Frontal cortex (tissue), 4 donors: Measurements from ENCODE around the gene CDS2. TPM values are rescaled to one million over a fixed set of nuclear protein-coding genes. Genes with fewer than 3 reads are reported as not detected.

Experiments used
- DNase-seq, 2 donors: peaks; one replicate each; pipeline ENCODE4 v3.0.0; 2012; ENCODE audit warnings: low spot score in 2 of 2
- FAIRE-seq: peaks from 2 replicates; lab custom pipeline; 2012; peaks lifted over from hg19 to GRCh38; lab: Jason Lieb, UNC
- total RNA-seq: library from RNA; depleted of rRNA; stranded (reverse); fragments of >200 nt; gene quantifications from one replicate; pipeline ENCODE4 v1.2.3, GENCODE V29; 2014
- donor health status: control.
- donor health status: control.
- donor health status: control.

Gene CDS2
- total RNA-seq, 1 donor from 2014 or later: 69.3 TPM

DNA sequence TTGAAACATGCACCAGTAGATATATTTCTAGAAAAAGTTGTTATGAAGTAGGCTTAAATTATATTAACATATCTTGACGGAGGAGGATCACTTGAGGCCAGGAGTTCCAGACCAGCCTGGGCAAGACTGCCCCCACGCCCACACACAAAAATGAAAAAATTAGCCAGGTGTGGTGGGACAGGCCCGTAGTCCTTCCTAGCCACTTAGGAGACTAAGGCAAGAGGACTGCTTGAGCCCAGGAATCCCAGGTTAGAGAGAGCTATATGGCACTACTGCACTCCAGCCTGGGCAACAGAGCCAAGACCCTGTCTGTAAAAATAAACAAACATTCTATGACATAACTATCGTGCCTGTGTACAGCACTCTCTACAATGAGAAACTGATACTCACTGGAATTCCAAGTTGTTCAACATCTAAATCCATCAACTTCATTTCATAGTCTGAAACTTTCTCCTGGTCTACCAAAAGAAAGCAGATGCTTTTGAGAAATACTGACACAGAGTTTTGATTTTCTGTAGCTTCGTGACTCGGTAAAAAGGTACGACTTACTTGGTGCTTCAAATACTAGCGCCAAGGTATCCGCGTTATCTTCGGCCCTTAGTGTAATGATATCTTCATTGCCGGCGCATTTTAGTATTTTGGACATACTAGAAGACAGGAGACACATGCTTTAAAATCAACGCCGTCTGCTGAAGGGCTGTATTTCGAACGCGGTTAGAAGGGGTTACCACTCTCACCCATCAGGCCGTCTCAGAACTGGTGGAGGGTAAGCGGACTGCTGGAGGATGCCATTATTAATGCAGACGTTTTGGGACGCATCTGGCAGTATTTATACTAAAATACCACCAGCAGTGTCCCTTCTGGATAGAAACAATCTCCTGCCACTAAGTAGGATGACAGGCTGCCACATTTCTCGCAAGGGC, 8.3 kb upstream of the CDS2 start:
- FAIRE-seq (no peak), DNase-seq (no peak)

- no peak for DNase-seq
- FAIRE-seq: no peak
Observed at GRCh38 chr20:5119143-5119434, 7.7 kb upstream of the CDS2 start.

- DNase-seq: peak; percentile 93 to 96
- peak; percentile 68 for FAIRE-seq
Observed at GRCh38 chr20:5119435-5120184, 7.2 kb upstream of the CDS2 start, which contains the start of gene PCNA. TSS of gene PCNA (minus strand) at chr20:5119958. CDS start at chr20:5119798, 160 bp downstream.

GRCh38 chr20:5120185-5120476, 6.7 kb upstream of the CDS2 start:
- DNase-seq: no peak
- FAIRE-seq: no peak

DNA sequence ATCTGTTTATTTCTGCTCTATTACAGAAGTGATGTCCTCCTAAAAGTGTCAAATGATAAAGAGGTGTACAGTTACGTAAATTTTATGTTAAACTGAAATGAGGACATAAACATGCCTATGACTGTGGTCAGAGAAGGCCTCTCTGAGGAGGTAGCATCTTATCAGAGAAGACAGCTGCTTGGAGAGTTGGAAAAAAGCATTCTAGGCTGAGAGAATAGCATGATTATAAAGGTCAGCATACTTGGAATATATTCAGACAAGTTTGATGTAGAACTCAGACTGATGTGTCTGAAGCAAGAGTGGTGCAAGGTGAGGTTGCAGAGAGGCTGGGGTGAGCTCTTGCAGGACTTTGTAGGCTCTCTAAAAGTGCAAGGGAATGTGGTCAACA, 3.9 kb upstream of the CDS2 start:
- DNase-seq (no peak), FAIRE-seq (no peak)

DNA sequence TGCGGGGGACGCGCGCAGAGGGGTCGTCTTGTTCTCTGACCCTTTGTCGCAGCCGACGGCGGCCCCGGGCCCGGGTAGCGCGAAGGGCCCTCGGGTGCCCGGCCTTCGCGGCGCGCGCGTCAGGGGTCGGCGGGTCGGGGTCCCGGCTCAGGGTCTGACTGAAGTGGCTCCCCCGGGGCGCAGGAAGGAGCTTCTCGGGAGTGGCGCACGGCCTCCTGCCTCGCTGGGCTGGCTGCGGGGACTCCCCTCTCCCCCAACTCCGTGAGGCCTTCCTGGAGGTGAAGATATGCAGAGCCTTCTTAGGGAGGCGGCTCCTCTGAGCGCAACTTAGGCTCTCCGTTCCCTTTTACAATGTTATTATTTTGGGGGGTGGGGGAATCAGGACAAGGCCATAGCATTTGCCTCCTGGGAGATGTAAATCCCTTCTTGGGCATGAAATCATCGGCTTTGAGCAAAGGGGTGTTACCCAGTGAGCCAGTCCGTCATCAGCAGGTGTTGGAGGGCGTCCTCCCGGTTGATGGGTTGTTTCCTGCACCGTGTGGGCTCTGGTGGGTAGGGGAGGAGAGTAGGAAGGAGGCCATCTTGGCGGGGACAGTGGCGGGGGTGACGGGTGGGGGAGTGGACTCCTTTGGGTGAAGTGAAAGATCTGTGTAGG, 523 bp downstream of the CDS2 start:
- DNase-seq (no peak), FAIRE-seq (no peak)

GRCh38 chr20:5127859-5128424, 1.1 kb downstream of the CDS2 start:
- FAIRE-seq (no peak), DNase-seq (no peak)

GRCh38 chr20:5128886-5129285, 2.1 kb downstream of the CDS2 start:
- FAIRE-seq (no peak), DNase-seq (no peak)

GRCh38 chr20:5131502-5131901, 4.7 kb downstream of the CDS2 start:
- no peak for FAIRE-seq
- DNase-seq: no peak

DNA sequence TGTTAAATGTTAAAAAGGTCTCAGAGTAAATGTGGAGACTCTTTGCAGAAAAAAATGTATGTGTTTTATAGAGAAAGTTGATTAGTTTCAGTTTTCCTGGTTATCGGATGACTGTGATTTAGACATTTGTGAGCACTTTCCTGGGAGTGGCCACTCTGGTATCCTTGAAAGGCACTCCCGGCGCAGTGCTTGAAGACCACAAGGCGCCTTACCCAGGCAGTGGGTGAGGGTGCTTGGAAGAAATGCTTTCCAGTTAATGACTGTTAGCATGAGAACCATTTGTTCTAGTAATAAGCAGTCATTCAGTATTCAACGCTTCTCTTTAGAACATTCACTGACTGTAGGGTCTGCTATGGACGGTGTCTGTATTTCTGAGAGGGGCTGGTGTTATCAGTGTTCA, 7.2 kb downstream of the CDS2 start:
- no peak for FAIRE-seq

DNA sequence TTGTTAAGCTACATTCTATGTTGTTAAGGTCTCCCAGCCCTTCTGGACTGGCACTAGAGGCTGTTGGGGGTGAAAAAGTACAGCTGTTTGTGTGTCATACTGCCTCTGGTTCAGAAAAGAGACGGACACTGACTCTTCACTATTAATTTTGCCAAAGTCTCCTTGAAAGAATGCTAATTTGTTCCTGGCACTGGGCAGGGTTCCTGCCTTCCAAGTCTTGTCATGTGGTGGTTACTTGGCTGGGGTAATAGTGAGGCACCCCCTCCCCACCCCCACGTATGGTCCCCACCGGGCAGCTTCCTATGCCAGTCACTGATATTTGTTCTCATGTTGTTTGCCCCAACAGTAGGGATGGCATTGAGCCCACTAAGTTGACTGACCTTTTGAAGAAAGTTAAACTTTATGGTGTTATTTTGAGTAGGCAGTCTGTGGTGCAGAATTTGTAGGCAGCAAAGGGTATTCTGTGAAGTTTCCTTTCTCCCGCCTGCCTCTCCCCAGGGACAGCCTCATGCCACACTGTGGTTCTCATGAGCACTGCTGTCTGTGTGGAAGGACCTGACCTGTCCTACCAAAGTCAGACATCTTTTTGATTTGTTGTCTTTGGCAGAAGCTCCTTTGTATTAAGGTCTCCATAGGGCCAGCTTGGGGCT, 8.7 kb downstream of the CDS2 start:
- DNase-seq (no peak), FAIRE-seq (no peak)

More for the DNA sequence above, 7.2 kb downstream of the CDS2 start:
- no peak for DNase-seq

- DNase-seq: no peak
- FAIRE-seq: no peak
Observed at GRCh38 chr20:5136096-5136495, 9.3 kb downstream of the CDS2 start.

DNA sequence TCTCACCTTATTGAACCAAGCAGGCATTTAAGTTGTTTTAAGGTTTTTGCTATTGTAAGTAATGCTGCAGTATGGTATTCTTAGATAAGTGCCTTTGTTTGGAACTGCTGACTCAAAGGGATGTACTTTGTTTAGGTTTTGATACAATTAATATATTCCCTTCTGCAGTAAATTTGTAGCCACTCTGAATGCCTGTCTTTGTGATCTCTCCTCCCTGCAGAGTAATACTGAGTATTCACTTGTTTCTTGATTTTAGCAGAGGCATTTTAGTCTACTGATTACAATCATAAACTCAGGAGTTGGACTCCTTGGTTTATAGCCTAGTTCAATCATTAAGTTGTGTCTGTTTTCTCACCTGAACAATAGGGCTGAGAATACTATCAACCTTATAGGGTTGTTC, 13.4 kb downstream of the CDS2 start:
- DNase-seq (no peak), FAIRE-seq (no peak)

DNA sequence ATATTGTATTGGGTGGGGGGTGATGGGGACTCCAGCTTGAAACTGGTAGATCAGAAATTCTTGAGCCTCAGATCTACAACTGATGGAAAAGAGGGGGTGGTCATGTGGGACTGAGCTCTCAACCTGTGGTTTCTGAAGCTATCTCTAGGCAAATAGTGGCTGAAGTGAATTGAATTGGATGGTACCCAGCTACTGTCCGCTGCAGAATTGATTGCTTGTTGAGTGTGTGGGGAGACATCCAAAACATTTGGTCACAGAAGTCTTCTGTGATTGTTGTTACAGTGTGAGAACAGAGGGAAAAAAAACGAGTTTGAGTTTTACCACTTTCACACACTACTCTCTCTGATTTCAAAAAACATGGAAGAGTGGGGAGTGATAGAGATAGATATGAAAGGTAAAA, 14.8 kb downstream of the CDS2 start:
- FAIRE-seq: no peak
- no peak for DNase-seq

GRCh38 chr20:5143851-5144250, 17.0 kb downstream of the CDS2 start:
- DNase-seq (no peak), FAIRE-seq (no peak)

DNA sequence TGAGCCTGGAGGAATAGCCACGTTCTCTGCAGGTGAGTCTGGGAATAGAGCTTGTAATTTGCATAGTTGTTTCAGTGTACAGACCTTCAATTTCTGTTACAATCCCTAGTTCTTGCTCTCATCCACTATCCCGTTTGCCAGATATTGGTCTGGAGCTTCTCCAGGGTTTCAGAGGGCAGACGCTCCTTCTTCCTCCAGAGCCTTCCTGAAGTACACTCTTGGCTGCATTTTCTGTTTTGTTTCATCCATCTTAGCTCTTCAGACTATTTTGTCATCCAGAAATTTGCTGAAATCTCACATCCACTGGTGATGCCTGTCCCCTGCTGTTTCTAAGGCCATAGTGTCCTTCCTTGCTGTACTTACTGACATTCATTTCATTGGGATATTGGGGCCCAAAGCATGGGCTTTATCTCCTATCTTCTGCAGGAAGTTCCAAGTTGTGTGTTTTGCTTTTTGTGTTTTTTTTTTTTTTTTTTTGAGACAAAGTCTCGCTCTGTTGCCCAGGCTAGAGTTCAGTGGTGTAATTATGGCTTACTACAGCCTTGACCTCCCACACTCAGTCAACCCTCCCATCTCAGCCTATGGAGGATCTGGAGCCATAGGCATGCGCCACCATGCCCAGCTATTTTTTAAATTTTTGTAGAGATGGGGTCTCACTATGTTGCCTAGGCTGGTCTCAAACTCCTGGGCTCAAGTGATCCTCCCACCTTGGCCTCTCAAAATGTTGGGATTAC, 18.7 kb downstream of the CDS2 start:
- FAIRE-seq (no peak), DNase-seq (no peak)

DNA sequence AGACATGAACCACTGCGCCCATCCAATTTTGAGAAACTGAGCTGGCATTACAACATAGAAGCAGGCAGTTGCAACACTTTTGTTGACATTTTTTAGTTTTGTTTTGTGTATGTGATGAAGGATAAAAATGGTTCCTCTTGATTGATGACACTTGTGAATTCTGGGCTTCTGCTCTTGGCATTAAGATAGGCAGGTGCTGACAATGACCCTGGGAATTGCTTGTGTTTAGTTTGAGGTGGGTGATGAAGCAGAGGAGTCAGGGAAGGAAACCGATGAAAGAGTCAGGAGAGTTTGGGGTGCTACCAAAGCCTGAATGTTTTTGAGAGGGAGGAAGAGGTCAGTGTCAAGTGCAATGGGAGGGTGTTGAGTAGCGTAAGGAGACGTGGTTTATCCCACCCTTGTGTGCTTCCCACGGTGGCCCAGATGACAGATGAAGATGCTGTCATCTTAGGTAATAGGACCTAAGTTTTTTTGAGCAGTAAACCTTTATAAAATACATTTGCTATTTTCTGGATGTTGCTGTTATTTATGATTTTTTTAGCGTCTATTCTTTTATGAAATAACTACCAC, 19.4 kb downstream of the CDS2 start:
- DNase-seq: no peak
- FAIRE-seq: no peak

GRCh38 chr20:5146871-5147592, 20.2 kb downstream of the CDS2 start:
- no peak for FAIRE-seq
- DNase-seq: no peak

DNA sequence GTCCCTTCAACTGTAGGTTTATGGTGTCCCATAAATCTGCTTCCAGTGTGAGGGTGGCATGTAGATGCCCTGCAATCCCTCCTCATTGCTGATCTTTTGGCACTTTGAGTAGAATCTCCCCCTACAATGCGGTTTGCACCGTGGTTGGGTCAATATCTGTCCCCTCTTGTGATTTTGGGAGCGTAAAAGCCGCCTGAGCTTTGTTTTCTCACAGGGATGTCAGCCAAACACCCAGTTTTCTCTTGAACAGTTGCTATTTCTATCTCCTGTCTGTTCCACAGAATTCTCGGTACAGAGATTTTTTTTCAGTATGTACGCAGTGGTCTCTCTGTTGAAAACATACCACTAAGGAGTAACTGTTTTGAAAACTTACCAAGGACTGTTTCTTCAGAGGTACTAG, 21.8 kb downstream of the CDS2 start:
- no peak for DNase-seq
- FAIRE-seq: no peak
